OCI-M1 (cell line): ENCODE data around the gene EIF4E2.

Experiments used
- DNase-seq: peaks from one replicate; lab custom pipeline; 2025; lab: John Stamatoyannopoulos, UW

Gene EIF4E2

GRCh38 chr2:232538671-232539070, 11.8 kb upstream of the EIF4E2 start:
- DNase-seq = peak; percentile 22

GRCh38 chr2:232539298-232540231, 10.9 kb upstream of the EIF4E2 start, which contains the start of gene CHRNG:
CHRNG (plus strand) TSS chr2:232539692; CDS start chr2:232539748, 56 bp downstream.
- DNase-seq = no peak

- DNase-seq = no peak
Observed at GRCh38 chr2:232540441-232541041, 9.9 kb upstream of the EIF4E2 start.

DNA sequence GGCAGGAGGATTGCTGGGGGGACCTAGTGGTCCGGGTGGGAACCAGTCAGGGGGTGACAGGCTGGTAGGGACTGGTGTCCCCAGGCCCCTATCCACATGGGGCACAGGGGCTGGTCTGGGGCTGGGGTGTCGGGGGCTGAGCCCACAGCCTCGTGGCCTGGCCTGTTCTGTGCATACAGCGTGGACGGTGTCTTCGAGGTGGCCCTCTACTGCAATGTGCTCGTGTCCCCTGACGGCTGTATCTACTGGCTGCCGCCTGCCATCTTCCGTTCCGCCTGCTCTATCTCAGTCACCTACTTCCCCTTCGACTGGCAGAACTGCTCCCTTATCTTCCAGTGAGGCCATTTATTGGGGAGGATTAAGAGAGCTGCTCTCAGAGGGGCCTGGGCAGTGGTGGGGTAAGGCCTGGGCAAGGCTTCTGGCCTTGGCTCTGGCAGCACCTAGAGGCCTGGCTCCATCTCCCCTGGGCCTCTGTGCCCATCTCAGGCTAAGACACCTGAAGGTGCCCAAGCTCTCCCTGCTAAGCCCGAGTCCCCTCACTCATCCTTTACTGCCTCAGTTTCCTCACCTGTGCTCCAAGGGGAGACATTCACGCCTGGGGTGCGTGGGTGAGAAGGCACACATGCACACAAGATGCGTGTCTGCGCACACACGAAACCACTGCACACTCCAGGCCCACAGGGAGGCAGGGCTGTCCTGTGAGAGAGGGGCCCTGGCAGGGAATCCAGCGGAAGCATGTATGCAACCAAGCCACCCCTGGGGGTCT, 9.1 kb upstream of the EIF4E2 start:
- peak; percentile 41 for DNase-seq

- DNase-seq = no peak
Observed at GRCh38 chr2:232541961-232542714, 8.4 kb upstream of the EIF4E2 start.

DNA sequence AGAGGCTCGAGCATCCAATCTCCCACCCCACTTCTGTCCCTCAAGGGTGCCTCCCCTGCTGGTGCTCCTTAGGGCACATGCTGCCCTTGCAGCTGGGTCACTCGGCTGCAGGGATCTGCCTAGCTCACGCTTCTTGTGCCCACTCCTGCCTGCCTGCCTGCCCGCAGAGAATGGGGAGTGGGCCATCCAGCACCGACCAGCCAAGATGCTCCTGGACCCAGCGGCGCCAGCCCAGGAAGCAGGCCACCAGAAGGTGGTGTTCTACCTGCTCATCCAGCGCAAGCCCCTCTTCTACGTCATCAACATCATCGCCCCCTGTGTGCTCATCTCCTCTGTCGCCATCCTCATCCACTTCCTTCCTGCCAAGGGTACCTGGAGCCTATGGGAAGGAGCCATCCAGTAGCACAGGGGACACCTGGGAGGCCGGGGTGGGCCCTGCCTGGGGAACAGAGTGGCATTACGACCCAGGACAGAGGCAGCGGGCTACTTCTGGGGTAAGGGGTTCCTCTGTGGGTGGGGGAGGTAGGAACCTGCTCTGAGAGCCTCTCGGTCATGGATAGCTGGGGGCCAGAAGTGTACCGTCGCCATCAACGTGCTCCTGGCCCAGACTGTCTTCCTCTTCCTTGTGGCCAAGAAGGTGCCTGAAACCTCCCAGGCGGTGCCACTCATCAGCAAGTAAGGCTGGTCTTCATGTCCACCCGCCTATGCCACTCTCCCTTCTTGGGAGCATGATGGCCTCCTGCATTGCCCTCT, 7.6 kb upstream of the EIF4E2 start:
- DNase-seq = no peak

DNA sequence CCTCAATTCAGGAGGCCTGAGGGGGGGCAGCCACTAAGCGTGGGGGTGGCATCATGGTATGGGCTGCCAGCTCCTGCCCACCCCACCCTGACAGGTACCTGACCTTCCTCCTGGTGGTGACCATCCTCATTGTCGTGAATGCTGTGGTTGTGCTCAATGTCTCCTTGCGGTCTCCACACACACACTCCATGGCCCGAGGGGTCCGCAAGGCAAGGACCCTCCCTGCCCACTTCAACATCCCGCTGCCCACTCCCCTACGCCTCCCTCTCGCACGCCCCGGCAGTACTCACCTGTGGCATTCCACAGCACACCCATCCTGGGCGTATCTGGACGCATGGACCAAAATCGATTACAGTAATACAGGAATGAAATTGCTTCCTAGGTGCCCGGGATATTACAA, 7.0 kb upstream of the EIF4E2 start:
- DNase-seq = no peak

- DNase-seq = no peak
Observed at GRCh38 chr2:232543928-232544631, 6.4 kb upstream of the EIF4E2 start.

DNA sequence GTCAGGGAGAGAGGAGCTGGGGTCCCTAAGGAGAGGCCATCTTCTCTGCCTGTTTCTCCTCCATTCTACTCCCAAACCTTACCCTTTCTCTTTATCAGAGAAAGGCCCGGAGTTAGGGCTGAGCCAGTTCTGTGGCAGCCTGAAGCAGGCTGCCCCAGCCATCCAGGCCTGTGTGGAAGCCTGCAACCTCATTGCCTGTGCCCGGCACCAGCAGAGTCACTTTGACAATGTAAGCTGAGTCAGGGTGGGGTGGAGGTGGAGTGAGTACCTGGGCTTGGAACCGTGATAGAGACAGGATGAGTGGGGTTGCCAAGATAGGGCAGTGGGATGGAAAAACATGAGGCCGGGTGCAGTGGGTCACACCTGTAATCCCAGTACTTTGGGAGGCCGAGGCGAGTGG, 5.8 kb upstream of the EIF4E2 start:
- no peak for DNase-seq

DNA sequence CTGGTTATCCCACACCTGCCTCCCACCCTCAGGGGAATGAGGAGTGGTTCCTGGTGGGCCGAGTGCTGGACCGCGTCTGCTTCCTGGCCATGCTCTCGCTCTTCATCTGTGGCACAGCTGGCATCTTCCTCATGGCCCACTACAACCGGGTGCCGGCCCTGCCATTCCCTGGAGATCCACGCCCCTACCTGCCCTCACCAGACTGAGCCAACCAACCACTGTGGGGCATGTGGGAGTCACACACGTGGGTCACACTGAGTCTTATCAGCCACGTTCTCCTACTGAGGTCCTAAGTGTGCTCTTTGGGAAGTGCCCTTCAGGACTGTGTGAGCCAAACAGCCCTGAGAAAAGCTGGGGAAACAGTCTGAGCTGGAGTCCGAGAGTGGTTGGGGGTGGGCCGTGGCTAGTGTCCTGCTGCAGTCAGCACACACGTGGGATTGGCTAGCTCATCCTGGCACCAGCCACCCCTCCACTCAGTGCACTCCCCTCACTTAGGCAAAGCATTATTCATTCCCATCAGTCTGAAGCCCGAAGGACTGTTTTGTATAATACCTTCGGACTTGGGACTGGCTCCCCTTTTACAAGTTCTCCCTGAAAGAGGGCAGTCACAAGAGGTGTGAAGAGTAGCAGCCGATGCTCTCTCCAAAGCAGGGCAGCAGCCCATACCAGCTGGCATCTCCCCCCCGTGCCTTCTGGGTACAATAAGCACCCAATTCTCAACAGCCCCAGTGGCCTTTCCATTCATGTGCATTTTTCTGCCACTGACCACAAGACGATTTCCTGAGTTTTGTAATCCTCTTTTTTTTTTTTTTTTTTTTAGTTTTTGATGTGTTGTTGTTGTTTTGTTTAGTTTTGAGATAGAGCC, 4.7 kb upstream of the EIF4E2 start:
- no peak for DNase-seq

- DNase-seq = no peak
Observed at GRCh38 chr2:232547991-232548390, 2.5 kb upstream of the EIF4E2 start.

GRCh38 chr2:232549655-232550353, 685 bp upstream of the EIF4E2 start:
- DNase-seq = peak; percentile 45

- peak; percentile 77 for DNase-seq
Observed at GRCh38 chr2:232551250-232551638, 755 bp downstream of the EIF4E2 start.

DNA sequence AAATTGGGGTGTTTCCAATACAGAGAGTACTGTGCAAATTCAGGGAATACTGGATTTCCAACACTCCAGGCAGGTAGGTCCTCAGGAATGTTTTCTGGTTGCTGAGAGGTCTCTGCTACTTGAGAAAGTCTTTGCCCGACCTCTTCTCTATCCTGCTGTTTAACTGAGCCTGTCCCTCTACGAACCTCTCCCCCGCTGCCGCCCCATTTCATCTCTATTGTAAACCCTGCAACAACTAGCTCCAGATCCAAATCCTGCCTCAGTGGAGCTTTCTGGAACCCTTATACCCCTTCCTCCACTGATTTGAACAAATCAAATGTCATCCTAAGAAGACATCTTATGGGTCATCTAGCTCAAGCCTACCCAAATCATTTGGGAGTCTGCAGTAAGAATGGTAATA, 1.3 kb downstream of the EIF4E2 start:
- no peak for DNase-seq

- DNase-seq = no peak
Observed at GRCh38 chr2:232556426-232556825, 5.9 kb downstream of the EIF4E2 start.

- no peak for DNase-seq
Observed at GRCh38 chr2:232562515-232563151, 12.1 kb downstream of the EIF4E2 start.

DNA sequence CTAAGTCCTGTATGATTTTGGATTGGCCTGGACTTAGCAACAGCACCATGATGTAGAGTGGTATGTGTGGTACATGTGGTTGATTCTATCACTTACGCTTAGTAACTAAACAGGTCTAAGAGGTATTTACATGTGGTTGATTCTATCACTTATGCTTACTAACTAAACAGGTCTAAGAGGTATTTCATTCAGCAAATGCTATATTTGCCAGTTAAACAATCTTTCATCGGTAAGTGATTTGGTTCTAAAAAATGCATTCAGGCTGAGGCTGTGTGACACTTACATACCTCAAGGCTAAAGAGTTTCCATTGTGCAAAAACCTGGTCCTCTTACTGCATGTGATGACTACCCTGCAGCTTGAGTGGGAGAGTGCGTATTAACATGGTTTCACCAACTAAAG, 13.1 kb downstream of the EIF4E2 start:
- DNase-seq = no peak

DNA sequence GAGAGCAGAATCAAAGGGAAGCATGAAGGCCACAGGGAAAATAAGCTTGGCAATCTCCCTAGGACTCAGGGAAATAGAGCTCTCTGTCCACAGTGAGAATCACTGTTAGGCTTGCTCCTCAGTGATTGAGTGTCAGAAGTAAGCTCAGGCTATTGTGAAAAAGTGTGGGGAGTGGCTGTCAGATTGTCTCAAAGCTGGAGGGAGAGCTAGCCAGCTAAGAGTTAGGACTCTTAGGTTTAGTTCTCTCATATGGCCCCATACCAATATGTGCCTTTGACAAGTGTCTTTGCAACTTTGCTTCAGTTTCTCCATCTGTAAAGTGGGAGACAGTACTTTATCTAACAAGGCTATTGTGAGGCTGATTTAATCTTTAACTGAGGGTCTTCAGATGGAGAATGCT, 17.2 kb downstream of the EIF4E2 start:
- DNase-seq = no peak
